WERI-Rb-1 (cell line): ENCODE results near the gene ADARB2.

ENCODE experiments used
- DNase-seq: peaks from one replicate; pipeline ENCODE4 v3.0.0-alpha.2; 2020
- H3K27ac ChIP-seq: fragments of 250-450 bp; sonication (Bioruptor Pico); 2 replicates; pipeline ENCODE4 v1.5.1; 2020; ENCODE audit warnings: mild to moderate bottlenecking, moderate library complexity
- H3K27me3 ChIP-seq: fragments of 250-450 bp; sonication (Bioruptor Pico); 2 replicates; pipeline ENCODE4 v1.5.1; 2021; ENCODE audit warnings: mild to moderate bottlenecking, low read depth, moderate library complexity; ENCODE audit not compliant: insufficient read depth, severe bottlenecking
- H3K36me3 ChIP-seq: fragments of 250-450 bp; sonication (Bioruptor Pico); 2 replicates; pipeline ENCODE4 v1.5.1; 2020; ENCODE audit warnings: mild to moderate bottlenecking, moderate library complexity
- H3K4me3 ChIP-seq: 2 replicates; pipeline ENCODE4 v1.5.1; 2011; ENCODE audit warnings: low read depth, mild to moderate bottlenecking, control low read depth, low read length
- H3K9me3 ChIP-seq: fragments of 250-450 bp; sonication (Bioruptor Pico); 2 replicates; pipeline ENCODE4 v1.5.1; 2021; ENCODE audit warnings: mild to moderate bottlenecking, moderate library complexity; ENCODE audit not compliant: severe bottlenecking
- CTCF ChIP-seq: IDR thresholded peaks from 2 replicates; pipeline ENCODE4 v1.5.1; 2011; ENCODE audit warnings: low read depth, mild to moderate bottlenecking, control low read depth, inconsistent platforms, low read length

The ADARB2 gene

DNA sequence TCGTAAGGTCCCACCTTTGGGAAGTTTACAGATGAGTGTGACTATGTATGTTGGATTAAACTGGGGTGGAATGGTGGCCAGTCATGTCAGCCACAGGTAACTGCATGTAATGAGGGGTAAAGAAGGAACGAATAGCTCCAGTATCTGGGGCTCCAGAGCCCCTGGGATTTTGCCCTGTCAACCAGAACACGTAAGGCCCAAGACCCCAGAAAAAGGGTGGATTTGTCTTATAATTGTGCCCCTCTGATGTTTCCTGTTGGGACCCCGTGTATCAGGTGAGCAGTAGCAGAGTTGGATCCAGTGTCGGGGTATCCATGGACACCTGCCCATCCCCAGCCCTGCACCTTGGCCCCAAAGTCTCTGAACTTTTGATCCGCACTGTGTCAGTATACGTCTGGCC lies 76.9 kb downstream of the ADARB2 start:
- no peak for TF ChIP-seq CTCF
- Histone ChIP-seq H3K27me3 (no peaks in the 10 kb centered on the region), H3K27ac (no peak overlapping the region), H3K9me3 (no peaks in the 10 kb centered on the region), H3K4me3 (no peak overlapping the region), H3K36me3 (no peaks in the 10 kb centered on the region)
- DNase-seq = no peak

GRCh38 chr10:1659221-1659791 lies 78.0 kb downstream of the ADARB2 start:
- Histone ChIP-seq H3K9me3 (no peaks in the 10 kb centered on the region), H3K27me3 (no peaks in the 10 kb centered on the region), H3K27ac (no peak overlapping the region), H3K36me3 (no peaks in the 10 kb centered on the region), H3K4me3 (no peak overlapping the region)
- no peak for DNase-seq
- TF ChIP-seq CTCF = no peak

GRCh38 chr10:1658658-1659057 lies 78.7 kb downstream of the ADARB2 start:
- Histone ChIP-seq H3K36me3 (no peaks in the 10 kb centered on the region), H3K27ac (no peak overlapping the region), H3K4me3 (no peak overlapping the region), H3K9me3 (no peaks in the 10 kb centered on the region), H3K27me3 (no peaks in the 10 kb centered on the region)
- DNase-seq = no peak
- TF ChIP-seq CTCF = no peak

DNA sequence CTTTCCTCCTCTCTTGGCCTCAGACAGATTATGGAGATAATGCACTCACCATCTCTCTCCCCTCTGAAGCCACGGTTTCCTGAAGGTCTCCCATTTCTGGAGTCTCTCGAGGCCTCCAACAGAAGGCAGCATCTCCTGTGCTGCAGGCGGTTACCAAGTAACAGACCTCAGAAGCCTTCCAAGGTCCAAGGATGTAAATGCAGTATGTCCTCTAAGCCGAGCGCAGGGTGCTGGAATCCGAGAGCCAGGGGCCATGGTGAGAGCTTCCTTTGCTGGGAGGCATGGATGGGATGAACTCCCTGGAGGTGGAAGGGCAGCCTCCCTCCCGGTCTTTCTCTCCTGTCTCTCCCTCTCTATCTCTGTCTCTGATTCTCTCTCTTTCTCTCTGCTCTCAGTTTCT lies 79.8 kb downstream of the ADARB2 start:
- Histone ChIP-seq H3K4me3 (no peak overlapping the region), H3K27ac (no peak overlapping the region), H3K27me3 (peaks cover 3% of the 10 kb centered on the region), H3K36me3 (no peaks in the 10 kb centered on the region), H3K9me3 (no peaks in the 10 kb centered on the region)
- TF ChIP-seq CTCF = no peak
- DNase-seq = no peak

- TF ChIP-seq CTCF = no peak
- Histone ChIP-seq H3K9me3 (no peaks in the 10 kb centered on the region), H3K36me3 (no peaks in the 10 kb centered on the region), H3K27me3 (peaks cover 3% of the 10 kb centered on the region), H3K4me3 (no peak overlapping the region), H3K27ac (no peak overlapping the region)
- no peak for DNase-seq
Measured at GRCh38 chr10:1655367-1655766, 82.0 kb downstream of the ADARB2 start.

- no peak for TF ChIP-seq CTCF
- peaks cover 3% of the 10 kb centered on the region for H3K27me3 ChIP-seq
Measured at GRCh38 chr10:1654811-1655356, 82.4 kb downstream of the ADARB2 start.

More at GRCh38 chr10:1654811-1655356, 82.4 kb downstream of the ADARB2 start:
- Histone ChIP-seq H3K9me3 (no peaks in the 10 kb centered on the region), H3K4me3 (no peak overlapping the region), H3K27ac (no peak overlapping the region), H3K36me3 (no peaks in the 10 kb centered on the region)
- no peak for DNase-seq
